Spleen (tissue), 11 donors: Measurements from ENCODE around the gene FHIT. TPM values are rescaled to one million over a fixed set of nuclear protein-coding genes. Genes with fewer than 3 reads are reported as not detected.

Source experiments
- DNase-seq: peaks from one replicate; pipeline ENCODE4 v3.0.0-alpha.2; 2020
- H3K27ac ChIP-seq, 8 donors: fragments of 200-600 bp; sonication (generic) in 7 of 8; 1 replicate in 4 of 8; 2 replicates in 4 of 8; pipeline versions ENCODE4 v1.5.0 to v1.8.0; 2016 to 2021; ENCODE audit warnings: inconsistent platforms in 4 of 8, mild to moderate bottlenecking in 4 of 8, moderate library complexity in 1 of 8
- H3K27me3 ChIP-seq, 7 donors: fragments of 200-600 bp; sonication (generic) in 6 of 7; replicated peaks in 1 of 7; 1 replicate in 4 of 7; 2 replicates in 3 of 7; pipeline versions ENCODE4 v1.5.0 to v1.8.0; 2016 to 2021; ENCODE audit warnings: inconsistent platforms in 3 of 7, mild to moderate bottlenecking in 1 of 7
- H3K36me3 ChIP-seq, 6 donors: fragments of 200-600 bp; sonication (generic) in 5 of 6; 1 replicate in 4 of 6; 2 replicates in 2 of 6; pipeline versions ENCODE4 v1.5.0 to v1.8.0; 2016 to 2021; ENCODE audit warnings: inconsistent platforms in 2 of 6
- H3K4me1 ChIP-seq, 6 donors: fragments of 200-600 bp; sonication (generic) in 5 of 6; 1 replicate in 3 of 6; 2 replicates in 3 of 6; pipeline versions ENCODE4 v1.5.0 to v1.8.0; 2016 to 2021; ENCODE audit warnings: inconsistent platforms in 3 of 6
- H3K4me3 ChIP-seq, 8 donors: fragments of 200-600 bp; sonication (generic) in 7 of 8; 1 replicate in 4 of 8; 2 replicates in 4 of 8; pipeline versions ENCODE4 v1.5.0 to v1.8.0; 2016 to 2021; ENCODE audit warnings: inconsistent platforms in 4 of 8, mild to moderate bottlenecking in 4 of 8, moderate library complexity in 2 of 8
- H3K9me3 ChIP-seq, 8 donors: fragments of 200-600 bp; sonication (generic) in 7 of 8; 1 replicate in 4 of 8; 2 replicates in 4 of 8; pipeline versions ENCODE4 v1.5.0 to v1.8.0; 2016 to 2021; ENCODE audit warnings: inconsistent platforms in 4 of 8
- POLR2A ChIP-seq, 3 donors: fragments of 450-650 bp; IDR thresholded peaks; one replicate each; pipeline ENCODE4 v1.5.1; 2017; ENCODE audit warnings: antibody characterized with exemption in 3 of 3, mild to moderate bottlenecking in 1 of 3
- POLR2AphosphoS5 ChIP-seq, 3 donors: sonication (generic); formaldehyde crosslinking; IDR thresholded peaks; one replicate each; pipeline ENCODE4 v1.5.1; 2017; ENCODE audit warnings: antibody characterized with exemption in 3 of 3
- WGBS, 5 donors: extraction: QIAGEN DNeasy Blood & Tissue Kit in 3 of 5; methylation state at CpG; one replicate each; pipeline versions ENCODE4 v1.1.5 to v1.1.7; 2013 to 2018; 5-methylcytosine and 5-hydroxymethylcytosine counted together
- intact Hi-C: fragments of 100-400 bp; cut with DNase I; formaldehyde crosslinking; loops from one replicate; pipeline ENCODE4 v1.15.0; 2023; ENCODE audit warnings: low total_unique reads
- polyA plus RNA-seq, 3 donors: library from polyadenylated mRNA; stranded (reverse); fragments of 200-250 nt; gene quantifications; one replicate each; pipeline ENCODE4 v1.2.1, GENCODE V29; 2013
- total RNA-seq, 7 donors: library from RNA; depleted of rRNA in 3 of 7; stranded (reverse); fragments of >200 nt in 3 of 7; fragmentation: NEBNext Ultra II Directional in 4 of 7; extraction: Animal tissue kit (Norgen Biotek cat#: 25700) in 4 of 7; gene quantifications; one replicate each; pipeline versions ENCODE4 v1.1.0 to v1.2.1, GENCODE V29; 2016 to 2021
- TF ChIP-seq, protein P1 (sequence below), 11 experiments: fragments of 200-600 bp in 7 of 11; fragments of 450-650 bp in 4 of 11; sonication (generic) in 4 of 11; IDR thresholded peaks in 8 of 11; conservative IDR thresholded peaks in 3 of 11; 1 replicate in 7 of 11; 2 replicates in 4 of 11; pipeline versions ENCODE4 v1.4.0 to v1.8.0; 2016 to 2021; ENCODE audit warnings: antibody characterized with exemption in 11 of 11, inconsistent platforms in 4 of 11, mild to moderate bottlenecking in 1 of 11
- donor health status: healthy with polysubstance abuse.
- donor health status: DM: no; HTN: no; CAD: no; lungs with moderate emphysema.
- donor health status: DM: no; HTN: no; CAD: no.
- donor health status: Bipolar disorder and iron deficiency.
- donor health status: healthy.
- donor health status: DM: no; HTN: no; CAD: no.
- donor health status: DM: yes; HTN: yes; CAD: no.

FHIT gene
- total and polyA plus RNA-seq, 10 donors: 4.1 to 23.1 (median 12.2) TPM

DNA sequence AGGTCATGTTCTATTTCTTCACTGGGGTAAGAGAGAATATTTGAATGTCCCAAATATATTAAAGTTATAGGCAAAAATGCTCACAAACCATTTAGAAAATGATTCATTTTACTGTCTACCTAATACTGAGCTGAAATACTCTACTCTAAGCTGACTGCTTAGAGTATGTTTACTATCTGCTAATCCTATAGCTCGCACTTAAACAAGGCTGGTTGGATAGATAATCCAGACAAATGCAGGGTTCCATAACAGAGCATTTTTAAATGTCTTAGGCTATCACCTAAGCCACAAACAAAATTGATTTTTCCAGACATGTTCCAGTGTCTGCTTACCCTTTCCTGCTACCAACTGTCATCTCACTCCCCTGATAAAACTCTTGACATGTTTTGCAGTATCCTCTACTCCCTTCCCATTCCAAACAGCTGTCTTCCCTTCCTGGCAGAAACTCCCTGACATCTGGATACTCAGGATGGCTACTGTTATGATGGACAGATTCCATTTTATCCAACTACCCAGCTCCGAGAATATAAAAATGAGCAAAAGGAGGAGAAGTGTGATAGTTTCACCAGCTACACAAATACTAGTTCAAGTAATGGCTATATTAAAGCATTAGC lies 1034.7 kb downstream of the FHIT start:
- WGBS, 5 donors: 86 to 94% (median 88%) methylated on average over 2 of the region's 2 CpGs

DNA sequence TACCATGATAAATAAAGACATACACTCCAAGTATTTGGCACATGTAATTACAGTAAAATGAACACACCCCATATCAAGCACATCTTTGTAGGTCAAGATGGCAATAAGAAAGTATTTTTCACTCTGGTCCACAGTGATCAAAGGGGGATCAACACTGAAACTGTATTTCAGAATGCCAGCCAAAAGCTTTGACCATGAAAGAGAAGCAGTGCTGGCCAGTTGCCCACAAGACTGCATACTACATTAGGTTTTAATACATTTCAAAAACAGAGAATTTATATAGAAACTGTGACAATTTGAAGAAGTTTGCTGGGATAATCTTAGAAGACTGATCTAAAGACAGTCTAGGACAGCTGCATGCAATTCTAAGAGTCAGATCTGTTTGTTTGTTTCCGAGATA lies 1035.3 kb downstream of the FHIT start:
- H3K27me3 ChIP-seq: no peaks in the 10 kb centered on the region
- no peak overlapping the region for H3K4me3 ChIP-seq
- no peaks in the 10 kb centered on the region for H3K4me1 ChIP-seq
- no peak overlapping the region for H3K27ac ChIP-seq
- H3K9me3 ChIP-seq: no peaks in the 10 kb centered on the region
- intact Hi-C loops: no loop called here
- no peak for DNase-seq
- TF ChIP-seq, protein P1, sequence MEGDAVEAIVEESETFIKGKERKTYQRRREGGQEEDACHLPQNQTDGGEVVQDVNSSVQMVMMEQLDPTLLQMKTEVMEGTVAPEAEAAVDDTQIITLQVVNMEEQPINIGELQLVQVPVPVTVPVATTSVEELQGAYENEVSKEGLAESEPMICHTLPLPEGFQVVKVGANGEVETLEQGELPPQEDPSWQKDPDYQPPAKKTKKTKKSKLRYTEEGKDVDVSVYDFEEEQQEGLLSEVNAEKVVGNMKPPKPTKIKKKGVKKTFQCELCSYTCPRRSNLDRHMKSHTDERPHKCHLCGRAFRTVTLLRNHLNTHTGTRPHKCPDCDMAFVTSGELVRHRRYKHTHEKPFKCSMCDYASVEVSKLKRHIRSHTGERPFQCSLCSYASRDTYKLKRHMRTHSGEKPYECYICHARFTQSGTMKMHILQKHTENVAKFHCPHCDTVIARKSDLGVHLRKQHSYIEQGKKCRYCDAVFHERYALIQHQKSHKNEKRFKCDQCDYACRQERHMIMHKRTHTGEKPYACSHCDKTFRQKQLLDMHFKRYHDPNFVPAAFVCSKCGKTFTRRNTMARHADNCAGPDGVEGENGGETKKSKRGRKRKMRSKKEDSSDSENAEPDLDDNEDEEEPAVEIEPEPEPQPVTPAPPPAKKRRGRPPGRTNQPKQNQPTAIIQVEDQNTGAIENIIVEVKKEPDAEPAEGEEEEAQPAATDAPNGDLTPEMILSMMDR (IDR thresholded peaks at IDR 0.05 in 8 of 11, conservative IDR thresholded peaks at IDR 0.05 in 3 of 11): no peak
- TF ChIP-seq POLR2AphosphoS5 (IDR thresholded peaks at IDR 0.05): no peak
- 89 to 98% (median 96%) methylated on average over 1 of the region's 1 CpG for WGBS, 5 donors
- H3K36me3 ChIP-seq: no peaks in the 10 kb centered on the region

More for the DNA sequence above, 1034.7 kb downstream of the FHIT start:
- intact Hi-C loops: no loop called here
- Histone ChIP-seq H3K27me3 (no peaks in the 10 kb centered on the region), H3K4me3 (no peak overlapping the region), H3K4me1 (no peaks in the 10 kb centered on the region), H3K36me3 (no peaks in the 10 kb centered on the region), H3K27ac (no peak overlapping the region), H3K9me3 (no peaks in the 10 kb centered on the region)
- DNase-seq: no peak
- no peak for TF ChIP-seq POLR2A (IDR thresholded peaks at IDR 0.05)
- no peak for TF ChIP-seq POLR2AphosphoS5 (IDR thresholded peaks at IDR 0.05)
- TF ChIP-seq, protein P1 (IDR thresholded peaks at IDR 0.05 in 8 of 11, conservative IDR thresholded peaks at IDR 0.05 in 3 of 11): no peak

DNA sequence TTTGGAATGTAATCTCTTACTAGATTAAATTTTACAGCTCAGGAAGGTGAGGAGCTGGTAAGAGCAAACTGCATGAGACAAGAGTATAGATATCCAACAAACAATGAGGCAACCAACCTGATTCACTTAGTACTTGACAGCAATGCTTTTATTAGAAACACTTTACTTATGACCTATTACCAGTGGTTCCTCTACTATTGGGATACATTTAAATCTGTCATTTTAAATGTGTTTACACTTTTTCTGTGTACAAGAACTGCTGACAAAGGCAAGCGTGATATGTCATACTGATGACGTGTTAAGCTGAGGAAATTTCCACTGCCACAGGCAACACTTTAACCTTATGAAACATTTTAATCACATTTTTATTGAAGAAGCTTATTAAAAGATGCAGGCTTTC lies 1043.3 kb downstream of the FHIT start:
- no peak overlapping the region for H3K4me3 ChIP-seq
- WGBS, 5 donors: 77 to 87% (median 85%) methylated on average over 2 of the region's 2 CpGs
- no peaks in the 10 kb centered on the region for H3K4me1 ChIP-seq
- no peak for DNase-seq
- H3K27ac ChIP-seq: no peak overlapping the region
- H3K36me3 ChIP-seq: no peaks in the 10 kb centered on the region
- peaks cover 0 to 3% (median 0%) of the 10 kb centered on the region in 8 donors for H3K9me3 ChIP-seq
- H3K27me3 ChIP-seq: no peaks in the 10 kb centered on the region
- intact Hi-C loops: no loop called here
- TF ChIP-seq, protein P1 (IDR thresholded peaks at IDR 0.05 in 8 of 11, conservative IDR thresholded peaks at IDR 0.05 in 3 of 11): no peak
- TF ChIP-seq POLR2AphosphoS5 (IDR thresholded peaks at IDR 0.05) (no peak), POLR2A (IDR thresholded peaks at IDR 0.05) (no peak)

DNA sequence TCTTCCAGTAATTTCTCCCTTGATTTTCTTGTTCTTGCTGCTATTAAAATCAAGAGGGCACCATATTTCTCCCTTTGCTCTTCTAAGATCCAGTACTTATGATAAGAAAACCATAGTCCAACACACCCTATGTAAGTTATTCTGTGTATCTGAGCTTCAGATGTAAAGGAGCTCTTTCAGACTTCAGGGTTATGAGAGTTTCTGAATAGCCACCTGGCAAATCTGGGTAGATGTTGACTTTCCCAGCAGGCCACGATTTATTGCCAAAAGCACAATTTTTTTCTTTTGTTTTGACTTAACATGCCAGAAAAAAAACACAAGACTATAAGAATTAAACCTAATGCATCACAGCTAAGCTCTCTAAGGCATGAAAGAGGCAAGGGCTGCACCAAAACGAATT lies 1045.0 kb downstream of the FHIT start:
- Histone ChIP-seq H3K27ac (no peak overlapping the region), H3K4me3 (no peak overlapping the region), H3K4me1 (no peaks in the 10 kb centered on the region), H3K9me3 (peaks cover 0 to 3% (median 0%) of the 10 kb centered on the region in 8 donors), H3K27me3 (no peaks in the 10 kb centered on the region), H3K36me3 (no peaks in the 10 kb centered on the region)
- 60 to 77% (median 75%) methylated on average over 2 of the region's 2 CpGs for WGBS, 5 donors
- no peak for DNase-seq
- intact Hi-C loops: no loop called here
- TF ChIP-seq, protein P1 (IDR thresholded peaks at IDR 0.05 in 8 of 11, conservative IDR thresholded peaks at IDR 0.05 in 3 of 11): no peak
- no peak for TF ChIP-seq POLR2AphosphoS5 (IDR thresholded peaks at IDR 0.05)
- no peak for TF ChIP-seq POLR2A (IDR thresholded peaks at IDR 0.05)
